LNCAP (cell line): ENCODE data around the gene NEDD4L.

Experiments
- CTCF ChIP-seq: fragments of 450-650 bp; IDR thresholded peaks from 2 replicates; pipeline ENCODE4 v1.5.1; 2017; ENCODE audit warnings: mild to moderate bottlenecking

The NEDD4L gene

GRCh38 chr18:58367425-58368140 is 323.6 kb downstream of the NEDD4L start:
- no peak for TF ChIP-seq CTCF

- TF ChIP-seq CTCF, result no peak
These were observed 325.6 kb downstream of the NEDD4L start for GRCh38 chr18:58369616-58370015.

- TF ChIP-seq CTCF, result no peak
These were observed 326.1 kb downstream of the NEDD4L start for GRCh38 chr18:58370038-58370580.

GRCh38 chr18:58370612-58371011 is 326.6 kb downstream of the NEDD4L start:
- TF ChIP-seq CTCF, result no peak

GRCh38 chr18:58373481-58373880 is 329.5 kb downstream of the NEDD4L start:
- no peak for TF ChIP-seq CTCF

- no peak for TF ChIP-seq CTCF
These were observed 331.0 kb downstream of the NEDD4L start for GRCh38 chr18:58375051-58375450.

- no peak for TF ChIP-seq CTCF
These were observed 334.7 kb downstream of the NEDD4L start for GRCh38 chr18:58378411-58379379.
